ENCODE data around the gene CNPY2. TPM values are rescaled to one million over a fixed set of nuclear protein-coding genes. Genes with fewer than 3 reads are reported as not detected.

The CNPY2 gene
- total and polyA plus RNA-seq, 2 of the 13 experiments (the other 11 are each of a cell fraction or from before 2014, with no cell fraction given): 285 to 356 TPM

GRCh38 chr12:56333679-56334489 is 18.1 kb upstream of the CNPY2 start, which contains the start of gene PAN2 (continued):
- peak; percentile 69; the same call in 1 of the 2 replicates for TF ChIP-seq STAT6 (CRISPR knock-in tag; IDR thresholded peaks at IDR 0.05; ENCODE audit: borderline replicate concordance)
- no peak; the same call in 1 of the 2 replicates for TF ChIP-seq ZSCAN9 (CRISPR knock-in tag; IDR thresholded peaks at IDR 0.05; ENCODE audit: borderline replicate concordance)
- peak; percentile 37 for TF ChIP-seq NR2F6 (IDR thresholded peaks at IDR 0.05)
- peak; percentile 41 for TF ChIP-seq NR2F6 (CRISPR knock-in tag; IDR thresholded peaks at IDR 0.05)
- TF ChIP-seq RXRB (CRISPR knock-in tag; IDR thresholded peaks at IDR 0.05; ENCODE audit: borderline replicate concordance): peak; percentile 57; the same call in 1 of the 2 replicates
- TF ChIP-seq ZBTB39 (CRISPR knock-in tag; IDR thresholded peaks at IDR 0.05): 0 out of 2 replicates have a peak, but pooled peaks have one; percentile 37
- TF ChIP-seq, protein P1, sequence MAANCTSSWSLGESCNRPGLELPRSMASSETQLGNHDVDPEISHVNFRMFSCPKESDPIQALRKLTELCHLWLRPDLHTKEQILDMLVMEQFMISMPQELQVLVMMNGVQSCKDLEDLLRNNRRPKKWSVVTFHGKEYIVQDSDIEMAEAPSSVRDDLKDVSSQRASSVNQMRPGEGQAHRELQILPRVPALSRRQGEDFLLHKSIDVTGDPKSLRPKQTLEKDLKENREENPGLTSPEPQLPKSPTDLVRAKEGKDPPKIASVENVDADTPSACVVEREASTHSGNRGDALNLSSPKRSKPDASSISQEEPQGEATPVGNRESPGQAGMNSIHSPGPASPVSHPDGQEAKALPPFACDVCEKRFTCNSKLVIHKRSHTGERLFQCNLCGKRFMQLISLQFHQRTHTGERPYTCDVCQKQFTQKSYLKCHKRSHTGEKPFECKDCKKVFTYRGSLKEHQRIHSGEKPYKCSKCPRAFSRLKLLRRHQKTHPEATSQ (CRISPR knock-in tag; IDR thresholded peaks at IDR 0.05; ENCODE audit: borderline replicate concordance): no peak
- TF ChIP-seq MAFG (CRISPR knock-in tag; IDR thresholded peaks at IDR 0.05): no peak
- no peak for TF ChIP-seq TBX3 (IDR thresholded peaks at IDR 0.05; ENCODE audit: borderline replicate concordance)
- no peak for TF ChIP-seq TCF7 (IDR thresholded peaks at IDR 0.05; ENCODE audit: low read depth)
- TF ChIP-seq RARA (CRISPR knock-in tag; IDR thresholded peaks at IDR 0.05): 0 out of 2 replicates have a peak, but pooled peaks have one; percentile 3
- 0 out of 2 replicates have a peak, but pooled peaks have one; percentile 62 for TF ChIP-seq ZNF784 (CRISPR knock-in tag; IDR thresholded peaks at IDR 0.05; ENCODE audit: borderline replicate concordance)
- TF ChIP-seq, protein P2, sequence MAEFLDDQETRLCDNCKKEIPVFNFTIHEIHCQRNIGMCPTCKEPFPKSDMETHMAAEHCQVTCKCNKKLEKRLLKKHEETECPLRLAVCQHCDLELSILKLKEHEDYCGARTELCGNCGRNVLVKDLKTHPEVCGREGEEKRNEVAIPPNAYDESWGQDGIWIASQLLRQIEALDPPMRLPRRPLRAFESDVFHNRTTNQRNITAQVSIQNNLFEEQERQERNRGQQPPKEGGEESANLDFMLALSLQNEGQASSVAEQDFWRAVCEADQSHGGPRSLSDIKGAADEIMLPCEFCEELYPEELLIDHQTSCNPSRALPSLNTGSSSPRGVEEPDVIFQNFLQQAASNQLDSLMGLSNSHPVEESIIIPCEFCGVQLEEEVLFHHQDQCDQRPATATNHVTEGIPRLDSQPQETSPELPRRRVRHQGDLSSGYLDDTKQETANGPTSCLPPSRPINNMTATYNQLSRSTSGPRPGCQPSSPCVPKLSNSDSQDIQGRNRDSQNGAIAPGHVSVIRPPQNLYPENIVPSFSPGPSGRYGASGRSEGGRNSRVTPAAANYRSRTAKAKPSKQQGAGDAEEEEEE (CRISPR knock-in tag; IDR thresholded peaks at IDR 0.05; ENCODE audit: borderline replicate concordance): 0 out of 2 replicates have a peak, but pooled peaks have one; percentile 36
- TF ChIP-seq HOXA5 (CRISPR knock-in tag; IDR thresholded peaks at IDR 0.05): peak; percentile 65
- no peak for TF ChIP-seq ZNF18 (CRISPR knock-in tag; IDR thresholded peaks at IDR 0.05; ENCODE audit: insufficient replicate concordance)
- 0 out of 2 replicates have a peak, but pooled peaks have one; percentile 41 for TF ChIP-seq ZNF75D (CRISPR knock-in tag; IDR thresholded peaks at IDR 0.05; ENCODE audit: borderline replicate concordance)
- no peak for TF ChIP-seq ZNF549 (CRISPR knock-in tag; IDR thresholded peaks at IDR 0.05)
- TF ChIP-seq SUZ12 (IDR thresholded peaks at IDR 0.05; ENCODE audit: low read depth, low read length): peak; percentile 1; the same call in 1 of the 2 replicates

All from HepG2 (cell line).